IPS DF 6.9 (cell line): ENCODE results near the gene AMBN.

Source experiments
- DNase-seq: peaks from one replicate; pipeline ENCODE4 v3.0.0-alpha.2; 2013; ENCODE audit warnings: low read depth, low spot score
- H3K27ac ChIP-seq: one replicate; pipeline ENCODE4 v1.5.1; 2013; ENCODE audit warnings: low read length, control low read depth
- H3K27me3 ChIP-seq: 2 replicates; pipeline ENCODE4 v1.6.1; 2013; ENCODE audit warnings: mild to moderate bottlenecking, low read length; ENCODE audit not compliant: control insufficient read depth, insufficient read depth
- H3K36me3 ChIP-seq: 2 replicates; pipeline ENCODE4 v1.6.1; 2013; ENCODE audit warnings: low read length; ENCODE audit not compliant: control insufficient read depth, insufficient read depth
- H3K4me1 ChIP-seq: 2 replicates; pipeline ENCODE4 v1.6.1; 2013; ENCODE audit warnings: low read length; ENCODE audit not compliant: control insufficient read depth, insufficient read depth
- H3K4me3 ChIP-seq: 2 replicates; pipeline ENCODE4 v1.5.1; 2013; ENCODE audit warnings: mild to moderate bottlenecking, low read length
- H3K9me3 ChIP-seq: 2 replicates; pipeline ENCODE4 v1.6.1; 2013; ENCODE audit warnings: low read length, inconsistent platforms; ENCODE audit not compliant: control insufficient read depth, insufficient read depth
- whole genome bisulfite sequencing: extraction: QIAGEN DNeasy Blood & Tissue Kit; methylation state at CpG from one replicate; pipeline ENCODE4 v1.1.7; 2013; ENCODE audit warnings: mixed read lengths, missing lambda C conversion rate; ENCODE audit not compliant: insufficient read length, insufficient coverage; 5-methylcytosine and 5-hydroxymethylcytosine counted together

Gene AMBN, protein sequence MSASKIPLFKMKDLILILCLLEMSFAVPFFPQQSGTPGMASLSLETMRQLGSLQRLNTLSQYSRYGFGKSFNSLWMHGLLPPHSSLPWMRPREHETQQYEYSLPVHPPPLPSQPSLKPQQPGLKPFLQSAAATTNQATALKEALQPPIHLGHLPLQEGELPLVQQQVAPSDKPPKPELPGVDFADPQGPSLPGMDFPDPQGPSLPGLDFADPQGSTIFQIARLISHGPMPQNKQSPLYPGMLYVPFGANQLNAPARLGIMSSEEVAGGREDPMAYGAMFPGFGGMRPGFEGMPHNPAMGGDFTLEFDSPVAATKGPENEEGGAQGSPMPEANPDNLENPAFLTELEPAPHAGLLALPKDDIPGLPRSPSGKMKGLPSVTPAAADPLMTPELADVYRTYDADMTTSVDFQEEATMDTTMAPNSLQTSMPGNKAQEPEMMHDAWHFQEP

GRCh38 chr4:70591955-70592582 lies at the start of gene AMBN:
AMBN (plus strand) TSS chr4:70592256; CDS start chr4:70592359, 103 bp downstream.
- H3K36me3 ChIP-seq, result no peaks in the 10 kb centered on the region
- no peak within 1 kb of the TSS for H3K4me3 ChIP-seq
- WGBS, result no CpG with 5 or more reads among the region's 5 CpGs

DNA sequence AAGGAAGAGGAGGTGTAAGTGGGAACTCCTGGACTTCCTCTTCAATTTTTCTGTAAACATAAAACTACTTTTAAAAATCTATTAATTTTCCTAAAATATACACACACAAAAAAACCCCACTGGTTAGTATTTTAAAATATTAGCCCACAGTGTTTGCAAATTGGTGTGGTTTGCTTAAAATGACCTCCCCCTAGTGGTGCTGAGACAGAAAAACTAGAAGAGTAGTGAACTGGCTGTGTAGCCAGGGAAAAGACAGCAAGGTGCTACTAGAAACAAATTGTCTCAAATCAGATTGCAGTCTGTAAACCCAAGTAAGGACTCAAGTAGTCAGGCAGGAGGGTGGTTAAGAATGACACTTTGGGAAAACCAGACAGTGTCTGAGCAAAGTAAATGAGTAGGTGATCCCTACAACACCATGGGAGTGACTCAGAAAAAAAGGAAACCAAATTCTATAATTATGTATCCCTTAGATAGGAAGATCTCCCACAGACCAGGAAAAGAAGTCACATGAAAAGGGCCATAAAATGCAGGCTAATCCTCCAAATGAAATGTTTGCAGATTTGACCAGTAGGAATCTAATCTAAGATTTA lies 47.7 kb upstream of the AMBN start:
- no peaks in the 10 kb centered on the region for H3K4me1 ChIP-seq

More at GRCh38 chr4:70591955-70592582, at the start of gene AMBN:
- H3K9me3 ChIP-seq, result no peaks in the 10 kb centered on the region
- H3K27ac ChIP-seq, result no peak within 1 kb of the TSS
- H3K27me3 ChIP-seq, result no peaks in the 10 kb centered on the region
- no peak for DNase-seq
- H3K4me1 ChIP-seq, result no peaks in the 10 kb centered on the region

GRCh38 chr4:70556856-70557255 lies 35.2 kb upstream of the AMBN start:
- Histone ChIP-seq H3K4me3 (no peak overlapping the region), H3K27me3 (no peaks in the 10 kb centered on the region), H3K4me1 (no peaks in the 10 kb centered on the region), H3K36me3 (no peaks in the 10 kb centered on the region), H3K27ac (no peak overlapping the region), H3K9me3 (no peaks in the 10 kb centered on the region)
- WGBS, result no CpG with 5 or more reads among the region's 1 CpG
- DNase-seq, result no peak

More for the DNA sequence above, 47.7 kb upstream of the AMBN start:
- DNase-seq, result peak; percentile 2
- H3K4me3 ChIP-seq, result no peak overlapping the region
- H3K27me3 ChIP-seq, result no peaks in the 10 kb centered on the region
- no peaks in the 10 kb centered on the region for H3K9me3 ChIP-seq
- no peak overlapping the region for H3K27ac ChIP-seq
- H3K36me3 ChIP-seq, result no peaks in the 10 kb centered on the region

- no peak overlapping the region for H3K4me3 ChIP-seq
- DNase-seq, result peak; percentile 18
- H3K9me3 ChIP-seq, result no peaks in the 10 kb centered on the region
- WGBS, result no CpG with 5 or more reads among the region's 2 CpGs
- no peaks in the 10 kb centered on the region for H3K4me1 ChIP-seq
- H3K27me3 ChIP-seq, result no peaks in the 10 kb centered on the region
- H3K36me3 ChIP-seq, result no peaks in the 10 kb centered on the region
- H3K27ac ChIP-seq, result no peak overlapping the region
Measured at GRCh38 chr4:70559211-70559830, 32.7 kb upstream of the AMBN start.

DNA sequence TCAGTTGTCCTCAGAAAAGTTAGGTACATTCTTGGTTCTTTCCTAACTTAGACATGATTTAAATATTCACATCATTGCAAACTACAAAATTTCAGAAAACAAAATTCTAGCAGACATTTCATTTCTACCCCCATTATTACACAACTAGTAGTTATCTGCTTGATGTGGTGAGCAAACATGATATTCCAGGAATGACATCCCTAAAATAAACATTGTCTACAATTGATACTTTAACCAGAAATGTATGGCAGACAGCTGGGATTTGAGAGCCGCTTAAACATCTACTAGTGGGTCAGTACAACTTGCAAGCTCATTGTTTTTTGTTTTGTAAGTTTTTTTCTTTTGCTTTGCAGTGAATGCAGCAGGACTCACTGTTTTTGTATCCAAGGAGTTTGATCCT lies 32.1 kb upstream of the AMBN start:
- no peak for DNase-seq
- Histone ChIP-seq H3K27ac (no peak overlapping the region), H3K4me1 (no peaks in the 10 kb centered on the region), H3K27me3 (no peaks in the 10 kb centered on the region), H3K4me3 (no peak overlapping the region), H3K36me3 (no peaks in the 10 kb centered on the region), H3K9me3 (no peaks in the 10 kb centered on the region)
- WGBS, result no CpG with 5 or more reads among the region's 1 CpG

DNA sequence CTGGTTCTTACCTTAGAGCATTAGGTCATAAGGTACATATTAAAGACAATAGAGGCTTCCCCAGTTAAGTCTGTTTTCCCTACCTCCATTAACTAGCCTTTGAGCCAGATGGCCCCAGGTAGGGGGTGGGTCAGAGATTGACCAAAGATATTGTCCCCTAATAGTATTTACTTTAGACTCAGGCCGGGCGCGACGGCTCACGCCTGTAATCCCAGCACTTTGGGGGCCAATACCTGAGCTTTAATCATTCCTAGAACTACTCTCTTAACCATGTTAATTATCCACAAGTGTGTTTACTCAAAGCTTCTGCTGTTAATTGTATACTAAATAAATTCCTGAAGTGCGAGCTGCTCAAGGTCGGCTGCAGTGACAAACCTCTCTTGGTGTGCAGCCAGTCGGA lies 28.0 kb upstream of the AMBN start:
- WGBS, result no CpG with 5 or more reads among the region's 8 CpGs
- Histone ChIP-seq H3K36me3 (no peaks in the 10 kb centered on the region), H3K27me3 (no peaks in the 10 kb centered on the region), H3K4me1 (no peaks in the 10 kb centered on the region), H3K4me3 (no peak overlapping the region), H3K27ac (no peak overlapping the region), H3K9me3 (no peaks in the 10 kb centered on the region)
- no peak for DNase-seq

- no peak for DNase-seq
- Histone ChIP-seq H3K4me3 (no peak overlapping the region), H3K4me1 (no peaks in the 10 kb centered on the region), H3K36me3 (no peaks in the 10 kb centered on the region), H3K27ac (no peak overlapping the region), H3K27me3 (no peaks in the 10 kb centered on the region), H3K9me3 (no peaks in the 10 kb centered on the region)
- no CpG with 5 or more reads among the region's 2 CpGs for WGBS
Measured at GRCh38 chr4:70570796-70571195, 21.3 kb upstream of the AMBN start.

- Histone ChIP-seq H3K9me3 (no peaks in the 10 kb centered on the region), H3K4me3 (no peak overlapping the region), H3K36me3 (no peaks in the 10 kb centered on the region), H3K27ac (no peak overlapping the region), H3K27me3 (no peaks in the 10 kb centered on the region), H3K4me1 (no peaks in the 10 kb centered on the region)
- no CpG with 5 or more reads among the region's 2 CpGs for WGBS
- no peak for DNase-seq
Measured at GRCh38 chr4:70571772-70572171, 20.3 kb upstream of the AMBN start.

- Histone ChIP-seq H3K4me3 (no peak overlapping the region), H3K4me1 (no peaks in the 10 kb centered on the region), H3K9me3 (no peaks in the 10 kb centered on the region), H3K36me3 (no peaks in the 10 kb centered on the region), H3K27me3 (no peaks in the 10 kb centered on the region), H3K27ac (no peak overlapping the region)
- DNase-seq, result no peak
Measured at GRCh38 chr4:70575964-70576363, 16.1 kb upstream of the AMBN start.

- Histone ChIP-seq H3K4me1 (no peaks in the 10 kb centered on the region), H3K27ac (no peak overlapping the region), H3K9me3 (no peaks in the 10 kb centered on the region), H3K27me3 (no peaks in the 10 kb centered on the region), H3K4me3 (no peak overlapping the region), H3K36me3 (no peaks in the 10 kb centered on the region)
- WGBS, result no CpG with 5 or more reads among the region's 6 CpGs
- DNase-seq, result no peak
Measured at GRCh38 chr4:70577220-70577927, 14.7 kb upstream of the AMBN start.
